Activated CD8-positive, alpha-beta T cell treated with anti-CD3 and anti-CD28 coated beads for 36 hours (primary cell): Measurements from ENCODE around the gene SLC39A12. TPM values are rescaled to one million over a fixed set of nuclear protein-coding genes. Genes with fewer than 3 reads are reported as not detected.

Experiments
- ATAC-seq: fragments of 200-7000 bp; cut with Tn5 transposase; one replicate; pipeline ENCODE4 v1.10.0; 2021; ENCODE audit warnings: mild to moderate bottlenecking, moderate library complexity
- CTCF ChIA-PET: fragments of 350-600 bp; sonication (Branson Sonifier 250); formaldehyde crosslinking; loops from one replicate; lab custom pipeline; 2021; ENCODE audit warnings: antibody characterized with exemption; lab: Charles Lee
- POLR2A ChIA-PET: fragments of 350-600 bp; sonication (Branson Sonifier 250); formaldehyde crosslinking; loops from one replicate; lab custom pipeline; 2021; ENCODE audit warnings: antibody characterized with exemption; lab: Charles Lee
- DNase-seq: peaks from one replicate; pipeline ENCODE4 v3.0.0-alpha.2; 2020
- H3K27ac Mint-ChIP-seq: one replicate; pipeline ENCODE4 v1.8.0; 2021; ENCODE audit warnings: mild to moderate bottlenecking, mixed read lengths
- H3K27me3 Mint-ChIP-seq: one replicate; pipeline ENCODE4 v1.8.0; 2021; ENCODE audit warnings: mixed read lengths
- H3K36me3 Mint-ChIP-seq: one replicate; pipeline ENCODE4 v1.8.0; 2021; ENCODE audit warnings: low read depth, mixed read lengths
- H3K4me1 Mint-ChIP-seq: one replicate; pipeline ENCODE4 v1.8.0; 2021; ENCODE audit warnings: low read depth, mixed read lengths
- H3K4me3 Mint-ChIP-seq: one replicate; pipeline ENCODE4 v1.8.0; 2021; ENCODE audit warnings: mild to moderate bottlenecking, moderate library complexity, mixed read lengths
- H3K9me3 Mint-ChIP-seq: one replicate; pipeline ENCODE4 v1.8.0; 2021; ENCODE audit warnings: mixed read lengths
- CTCF ChIP-seq: fragments of 200-600 bp; IDR thresholded peaks from one replicate; pipeline ENCODE4 v1.8.0; 2022; ENCODE audit warnings: antibody characterized with exemption, mild to moderate bottlenecking
- intact Hi-C: fragments of 100-400 bp; cut with micrococcal nuclease; formaldehyde crosslinking; loops from one replicate; pipeline ENCODE4 v1.10.0; 2022
- total RNA-seq, 2 experiments: library from RNA; stranded (reverse); gene quantifications; one replicate each; pipeline ENCODE4 v1.2.3, GENCODE V29; 2021

Gene SLC39A12
- total RNA-seq, 2 experiments from 2014 or later = not detected

DNA sequence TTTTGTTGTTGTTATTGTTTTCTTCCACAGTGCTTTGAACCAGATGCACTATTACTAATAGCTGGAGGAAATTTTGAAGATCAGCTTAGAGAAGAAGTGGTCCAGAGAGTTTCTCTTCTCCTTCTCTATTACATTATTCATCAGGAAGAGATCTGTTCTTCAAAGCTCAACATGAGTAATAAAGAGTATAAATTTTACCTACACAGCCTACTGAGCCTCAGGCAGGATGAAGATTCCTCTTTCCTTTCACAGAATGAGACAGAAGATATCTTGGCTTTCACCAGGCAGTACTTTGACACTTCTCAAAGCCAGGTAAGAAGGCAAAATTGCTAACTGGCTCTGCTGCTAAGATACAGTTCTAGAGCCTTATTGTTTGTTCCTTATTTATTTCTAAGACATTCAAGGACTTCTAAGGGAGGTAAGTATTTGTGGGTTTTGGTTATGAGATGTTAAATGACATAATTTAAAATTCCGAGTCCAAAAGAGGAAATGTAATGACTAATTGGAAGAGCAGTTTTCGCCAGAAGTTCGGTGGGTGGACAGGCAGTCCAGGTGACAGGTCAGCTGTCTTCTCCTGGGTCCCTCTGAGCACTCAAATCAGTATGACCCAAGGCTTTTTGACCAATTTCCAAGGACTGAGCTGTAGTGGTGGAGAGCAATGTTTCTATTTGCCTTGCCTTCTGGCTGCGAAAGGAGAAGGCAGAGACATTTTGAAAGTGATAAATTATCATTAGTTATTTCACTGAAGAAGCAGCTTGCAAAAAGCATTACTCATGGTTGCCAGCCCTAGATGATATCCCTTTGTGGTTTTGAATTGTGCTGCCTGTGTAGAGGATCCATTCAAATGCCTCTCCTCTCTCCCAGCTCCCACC lies 10.1 kb downstream of the SLC39A12 start:
- POLR2A ChIA-PET = no interaction called here
- no peak for ATAC-seq

DNA sequence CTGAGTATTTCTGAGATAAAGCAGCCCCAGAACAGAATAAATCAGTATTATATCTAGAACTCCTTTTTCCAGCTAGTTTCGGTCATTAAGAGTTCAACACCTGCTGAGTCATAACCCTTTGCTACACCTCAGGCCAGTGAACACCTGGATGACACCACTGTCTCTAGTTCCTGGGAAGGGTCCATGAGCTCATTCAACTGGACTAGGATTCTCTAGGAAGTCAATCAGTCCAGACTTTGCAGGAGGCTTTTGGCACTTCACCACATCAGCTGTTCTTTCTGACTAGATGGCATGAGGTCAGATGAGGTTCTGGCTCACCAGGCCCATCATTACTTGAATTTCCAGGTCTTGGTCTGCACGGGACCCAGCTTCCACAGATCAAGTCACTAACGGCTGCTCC lies 11.7 kb downstream of the SLC39A12 start:
- H3K4me3 Mint-ChIP-seq = no peak overlapping the region
- H3K4me1 Mint-ChIP-seq = no peaks in the 10 kb centered on the region
- CTCF ChIA-PET = no interaction called here
- peaks cover 2% of the 10 kb centered on the region for H3K9me3 Mint-ChIP-seq
- intact Hi-C loops = no loop called here
- TF ChIP-seq CTCF = no peak
- H3K27me3 Mint-ChIP-seq = no peaks in the 10 kb centered on the region
- DNase-seq = no peak
- H3K27ac Mint-ChIP-seq = no peak overlapping the region
- ATAC-seq = no peak
- H3K36me3 Mint-ChIP-seq = no peaks in the 10 kb centered on the region
- POLR2A ChIA-PET = no interaction called here

More for the DNA sequence above, 10.1 kb downstream of the SLC39A12 start:
- DNase-seq = no peak
- Mint-ChIP-seq H3K9me3 (peaks cover 1% of the 10 kb centered on the region), H3K4me1 (no peaks in the 10 kb centered on the region), H3K36me3 (no peaks in the 10 kb centered on the region), H3K27me3 (no peaks in the 10 kb centered on the region), H3K4me3 (no peak overlapping the region), H3K27ac (no peak overlapping the region)
- intact Hi-C loops = no loop called here
- TF ChIP-seq CTCF = no peak
- CTCF ChIA-PET = no interaction called here

DNA sequence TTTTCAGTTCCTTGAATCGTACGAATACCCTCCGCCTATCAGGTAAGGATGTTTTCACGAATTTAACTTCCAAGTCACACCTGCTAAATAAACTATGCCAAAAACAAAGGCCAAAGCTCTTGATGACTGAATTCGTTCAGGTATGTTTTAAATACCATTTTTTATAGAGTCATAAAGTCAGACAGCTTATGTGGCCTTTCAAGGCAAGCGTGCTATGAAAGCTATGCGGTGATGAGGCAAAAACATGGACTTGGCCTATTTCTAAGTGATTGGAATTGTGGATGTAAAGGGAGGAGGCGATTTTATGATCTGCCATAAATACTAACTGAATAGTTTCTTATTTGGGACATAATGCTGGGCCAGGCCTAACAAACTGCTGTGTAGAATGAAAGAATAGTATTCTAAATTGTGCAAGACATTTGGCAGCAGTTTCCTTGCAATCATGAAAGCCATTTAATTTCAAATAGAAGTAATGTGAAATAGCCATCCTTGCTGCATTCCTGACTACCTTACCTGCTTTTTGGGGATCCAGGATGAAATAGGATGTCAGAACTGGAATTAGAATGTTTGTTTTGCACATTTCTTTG lies 14.0 kb downstream of the SLC39A12 start:
- ChIA-PET CTCF (no interaction called here), POLR2A (no interaction called here)
- DNase-seq = no peak
- no peak overlapping the region for H3K27ac Mint-ChIP-seq
- H3K4me1 Mint-ChIP-seq = no peaks in the 10 kb centered on the region
- intact Hi-C loops = no loop called here
- peaks cover 10% of the 10 kb centered on the region for H3K9me3 Mint-ChIP-seq
- H3K4me3 Mint-ChIP-seq = no peak overlapping the region
- TF ChIP-seq CTCF = no peak
- no peaks in the 10 kb centered on the region for H3K27me3 Mint-ChIP-seq
- no peak for ATAC-seq
- H3K36me3 Mint-ChIP-seq = no peaks in the 10 kb centered on the region

DNA sequence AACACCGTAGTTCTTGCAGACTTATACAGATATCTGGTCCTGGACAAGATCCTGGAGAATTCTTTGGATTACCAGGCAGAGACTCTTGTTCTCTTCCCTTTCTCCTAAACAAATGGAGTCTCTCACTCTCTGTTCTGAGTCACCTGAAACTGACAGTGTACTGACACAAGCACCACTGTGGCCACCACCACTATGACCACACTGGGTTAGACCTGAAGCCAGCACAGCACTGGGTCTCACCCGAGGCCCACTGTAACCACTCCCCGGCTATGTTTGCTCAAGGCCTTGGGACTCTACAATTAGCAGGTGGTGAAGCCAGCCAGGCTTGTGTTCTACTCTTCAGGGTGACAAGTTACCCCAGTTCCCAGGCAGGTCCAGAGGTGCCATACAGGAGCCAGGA lies 22.8 kb downstream of the SLC39A12 start:
- Mint-ChIP-seq H3K27ac (no peak overlapping the region), H3K36me3 (no peaks in the 10 kb centered on the region), H3K4me3 (no peak overlapping the region), H3K27me3 (peaks cover 2% of the 10 kb centered on the region), H3K9me3 (peaks cover 3% of the 10 kb centered on the region), H3K4me1 (no peaks in the 10 kb centered on the region)
- TF ChIP-seq CTCF = no peak
- ATAC-seq (no peak), DNase-seq (no peak)
- intact Hi-C loops = no loop called here
- CTCF ChIA-PET = no interaction called here
- POLR2A ChIA-PET = no interaction called here
